ENCODE results near the gene CHRM3.

Gene CHRM3

DNA sequence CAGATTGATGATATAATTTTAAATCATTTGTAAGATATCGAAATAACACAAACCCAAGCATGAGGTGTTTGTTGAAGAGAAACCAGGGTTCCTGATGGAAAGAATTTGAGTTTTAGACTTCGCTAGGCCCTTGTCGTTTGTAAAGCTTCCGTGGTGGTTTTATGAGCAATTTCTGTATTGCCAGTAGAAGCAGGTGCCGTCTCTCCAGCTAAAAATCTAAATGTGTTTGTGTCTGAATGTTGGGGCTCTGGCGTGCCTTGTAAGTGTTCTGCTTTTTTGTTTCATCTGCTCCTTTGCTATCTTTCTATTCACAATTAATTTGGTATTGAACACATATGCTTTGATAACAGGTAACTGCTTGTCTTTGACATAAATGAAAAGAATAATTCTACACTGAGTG, 27.5 kb downstream of the CHRM3 start:
- DNase-seq (ENCODE audit: low spot score) = no peak

DNA sequence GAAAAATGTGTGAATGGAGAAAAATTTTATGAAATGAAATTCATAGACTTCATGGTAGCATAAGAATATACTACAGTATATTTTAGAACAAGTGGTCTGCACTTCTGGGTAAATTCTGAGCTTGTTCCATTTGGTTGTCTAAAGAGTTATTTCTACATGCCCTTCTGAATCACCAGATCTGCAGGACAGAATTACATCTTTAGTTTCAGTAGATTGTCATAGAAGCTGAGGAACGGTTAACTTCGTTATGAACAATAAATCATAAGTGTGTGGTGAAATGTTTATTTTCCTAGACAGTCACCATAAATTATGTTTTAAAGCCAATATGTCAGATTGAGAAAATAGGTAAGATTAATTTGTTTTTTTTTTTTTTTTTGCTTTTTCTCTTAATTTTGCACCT, 30.9 kb downstream of the CHRM3 start:
- no peak for DNase-seq (ENCODE audit: low spot score)

DNA sequence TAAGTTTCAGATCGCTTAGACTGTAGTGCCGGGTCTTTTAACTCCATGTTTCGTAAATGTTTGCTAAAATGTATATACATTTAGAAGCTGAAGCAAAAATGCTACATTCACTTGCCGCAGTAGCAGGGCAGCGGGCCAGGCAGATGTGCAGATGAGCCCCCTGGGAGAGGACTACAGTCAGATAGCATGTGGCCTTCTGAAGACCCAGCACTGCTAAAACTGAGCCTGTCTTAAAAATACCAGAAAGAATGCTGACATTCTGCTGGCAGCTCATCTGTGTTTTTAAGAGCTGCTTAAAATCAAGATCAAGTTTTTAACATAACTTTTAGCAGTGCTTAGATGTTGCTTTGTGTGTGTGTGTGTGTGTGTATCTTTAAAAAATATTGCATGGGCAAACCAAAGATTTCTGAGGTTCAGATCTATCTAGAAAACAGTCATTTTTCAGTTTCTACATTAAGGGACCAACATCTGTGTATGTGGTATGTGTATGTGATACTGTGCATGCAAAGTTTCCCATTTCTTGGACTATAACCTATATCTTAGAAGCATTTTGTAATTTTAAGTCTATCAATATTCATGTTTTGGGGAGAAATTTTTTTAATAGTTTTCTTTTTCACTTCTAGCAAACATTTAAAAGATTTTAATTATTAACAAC, 31.7 kb downstream of the CHRM3 start:
- no peak for DNase-seq (ENCODE audit: low spot score)

DNA sequence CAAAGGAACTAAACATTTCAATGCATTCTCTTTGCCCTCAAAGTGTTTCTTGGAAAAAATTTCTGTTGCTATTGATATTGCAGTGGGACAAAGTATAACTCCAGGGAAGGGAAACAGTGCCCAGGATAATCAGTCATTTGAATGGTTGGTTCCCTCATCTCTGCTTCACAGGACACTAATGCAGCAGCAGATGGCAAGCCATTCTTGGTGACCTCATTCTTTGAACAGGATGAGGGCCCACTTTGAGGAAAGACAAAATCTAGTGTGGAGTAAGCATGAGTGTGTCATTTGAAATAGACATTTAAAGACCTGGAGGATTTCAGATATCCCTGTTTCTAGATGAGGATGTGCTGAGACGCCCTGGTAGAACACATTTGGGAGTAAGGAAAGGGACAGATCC, 32.3 kb downstream of the CHRM3 start:
- DNase-seq (ENCODE audit: low spot score) = no peak

DNA sequence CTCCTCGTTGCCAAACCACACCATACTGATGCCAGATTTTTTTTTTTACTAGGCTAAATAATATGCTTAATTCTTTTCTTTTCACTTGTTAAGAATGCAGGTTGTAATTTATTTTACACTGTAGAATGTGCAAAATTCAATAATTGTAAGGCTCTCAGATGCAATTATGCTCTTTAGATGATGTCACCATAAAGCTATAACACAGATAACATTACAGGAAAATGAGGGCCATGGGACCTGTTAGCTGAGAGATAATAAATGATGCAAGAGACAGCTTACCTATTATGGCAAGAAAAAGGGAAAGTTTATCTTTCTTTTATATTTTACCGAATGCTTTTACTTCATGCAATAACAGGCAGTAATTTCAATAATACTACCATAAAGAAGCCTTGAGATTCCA, 35.4 kb downstream of the CHRM3 start:
- DNase-seq (ENCODE audit: low spot score) = no peak

DNA sequence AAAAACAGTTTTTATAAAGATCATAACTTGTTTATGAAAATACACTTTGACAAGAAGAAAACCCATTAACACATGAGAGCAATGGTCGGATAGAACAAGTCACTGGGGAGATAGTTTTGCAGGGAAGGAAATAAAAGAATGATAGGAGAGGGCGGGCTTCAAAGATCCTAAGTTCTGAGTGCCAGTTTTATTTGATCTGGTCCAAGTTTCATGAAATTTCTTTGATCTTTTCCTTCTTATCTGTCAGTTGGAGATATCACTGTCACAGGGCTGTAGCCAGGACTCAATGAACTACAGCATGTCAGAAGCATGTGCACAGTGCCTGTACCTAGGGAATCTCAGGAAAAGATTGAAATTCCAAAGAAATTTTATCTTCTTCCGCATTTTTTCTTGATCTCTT, 36.5 kb downstream of the CHRM3 start:
- DNase-seq (ENCODE audit: low spot score) = no peak

DNA sequence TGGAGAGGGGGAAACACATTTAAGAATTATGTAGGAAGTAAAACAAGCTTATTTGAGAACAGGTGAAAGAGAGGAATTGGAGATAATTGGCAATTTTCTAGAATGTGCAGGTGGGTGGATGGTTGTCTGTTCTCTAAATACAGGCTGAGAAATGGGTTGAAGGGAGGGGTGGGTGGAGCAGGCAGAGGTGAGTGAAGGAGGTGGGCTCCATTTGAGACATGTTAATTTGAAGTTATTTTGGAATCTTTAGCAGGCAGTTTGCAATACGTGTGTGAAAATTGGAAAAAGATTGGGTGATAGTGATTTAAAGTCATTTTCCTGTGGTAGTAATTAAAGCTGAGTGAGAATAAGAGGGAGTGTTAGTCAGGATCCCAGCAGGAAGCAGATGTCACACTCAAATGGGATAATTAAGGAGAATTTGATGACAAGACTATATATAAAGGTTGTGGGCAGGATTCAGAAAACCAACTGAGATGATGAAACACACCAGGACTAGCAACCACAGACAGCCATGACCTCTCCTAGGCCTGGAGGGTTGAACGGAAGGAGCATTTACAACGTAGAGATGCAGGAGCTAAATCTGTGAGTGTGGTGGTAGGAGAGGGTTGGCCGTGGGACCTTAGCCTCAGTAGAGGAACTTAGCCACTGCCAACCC, 40.6 kb downstream of the CHRM3 start:
- no peak for DNase-seq (ENCODE audit: low spot score)

DNA sequence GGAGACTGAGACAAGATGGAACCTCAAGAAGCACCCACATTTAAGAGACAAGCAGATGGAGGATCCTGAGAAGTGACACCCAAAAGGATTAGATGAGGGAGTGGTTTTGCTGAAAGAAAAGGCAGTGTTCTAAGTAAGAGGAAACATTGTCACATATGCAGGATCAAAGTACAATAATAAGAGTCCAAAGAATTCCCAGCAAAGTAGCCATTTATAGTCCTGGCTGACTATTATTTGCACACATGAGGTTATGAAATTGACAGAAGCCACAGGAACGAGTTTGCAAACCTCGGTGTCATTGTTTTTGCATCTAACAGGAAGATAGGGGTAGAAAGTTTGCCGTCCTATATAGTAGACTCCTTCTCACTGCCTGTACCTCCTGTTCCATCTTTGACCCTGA, 41.3 kb downstream of the CHRM3 start:
- DNase-seq (ENCODE audit: low spot score) = no peak

DNA sequence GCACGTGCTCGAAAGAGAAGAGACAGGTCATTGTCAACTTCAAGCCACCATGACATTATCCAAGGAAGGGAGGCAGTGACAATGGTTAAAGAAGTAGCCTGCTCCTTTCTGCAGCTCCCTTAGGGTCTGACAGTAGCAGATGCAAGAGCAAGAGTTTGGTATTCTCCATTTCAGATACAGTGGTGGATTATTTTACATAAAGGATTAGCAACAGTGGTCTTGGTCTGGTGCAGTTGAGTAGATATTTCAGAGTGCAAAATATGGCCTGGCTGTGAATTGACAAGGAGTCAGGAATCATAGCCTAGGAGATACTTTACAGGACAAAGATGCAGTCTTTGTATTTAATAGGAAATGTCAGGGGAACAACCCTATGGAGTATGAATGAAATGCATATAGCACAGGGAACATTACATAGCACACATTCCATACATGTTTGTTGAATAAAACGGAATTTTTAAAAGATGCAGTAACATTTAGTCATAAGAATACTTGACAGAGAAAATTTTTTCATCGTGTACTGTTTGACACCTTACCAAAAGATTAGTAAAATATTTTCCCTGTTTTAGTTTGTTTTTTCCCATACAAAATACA, 41.8 kb downstream of the CHRM3 start:
- DNase-seq (ENCODE audit: low spot score) = no peak

DNA sequence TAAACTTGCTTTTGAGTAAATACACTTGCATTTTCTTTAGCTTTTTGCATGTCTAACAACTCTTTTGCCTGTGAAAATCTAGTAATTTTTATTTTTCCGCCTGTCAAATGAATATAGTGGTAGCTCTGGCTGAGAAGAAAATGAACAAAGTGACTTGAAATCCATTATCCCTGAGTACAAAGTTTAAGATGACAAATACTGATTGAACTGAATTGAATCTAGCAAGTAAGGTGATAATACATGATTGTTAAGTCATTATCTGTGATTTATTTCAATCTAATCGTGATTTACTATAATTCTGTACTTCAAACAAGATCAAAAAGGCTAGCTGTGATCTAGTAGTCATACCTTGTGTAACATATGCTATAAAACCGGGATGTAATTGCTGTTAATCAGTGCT, 42.8 kb downstream of the CHRM3 start:
- no peak for DNase-seq (ENCODE audit: low spot score)

DNA sequence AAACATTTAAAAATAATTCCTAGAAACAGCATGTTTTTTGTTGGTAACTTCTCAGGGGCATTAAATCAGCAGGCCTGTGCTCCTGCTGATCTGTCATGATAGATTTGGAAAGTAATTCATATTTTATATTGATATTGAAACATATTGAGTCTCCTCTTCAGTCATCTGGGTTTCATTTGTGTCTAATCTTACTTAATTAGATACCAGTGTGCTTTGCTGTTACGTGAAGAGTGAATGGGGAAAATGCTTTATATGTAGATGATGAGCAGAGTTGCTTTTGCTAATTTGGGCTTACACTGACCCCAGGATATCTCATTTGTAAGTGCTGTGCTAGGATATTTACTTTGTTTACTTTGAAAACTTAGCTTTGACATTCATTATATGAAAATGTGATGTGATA, 45.9 kb downstream of the CHRM3 start:
- no peak for DNase-seq (ENCODE audit: low spot score)

DNA sequence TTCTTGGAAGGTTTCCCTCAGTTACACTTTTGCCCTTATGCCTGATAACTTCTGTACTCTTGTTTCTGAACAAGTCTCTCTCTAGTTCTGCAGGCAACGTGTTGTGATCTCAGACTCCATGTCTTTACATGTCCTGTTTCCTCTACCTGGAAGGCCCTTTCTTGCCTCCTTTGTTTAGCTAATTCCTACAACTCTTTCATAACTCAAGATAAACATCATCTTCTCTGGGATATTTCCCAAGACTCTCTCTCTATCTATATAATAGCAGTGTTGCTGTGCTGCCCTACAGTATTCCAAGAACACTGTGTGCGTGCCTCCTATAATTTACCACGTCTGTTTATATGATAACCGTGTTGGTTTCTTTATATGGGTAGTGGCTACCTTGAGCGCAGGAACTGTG, 47.8 kb downstream of the CHRM3 start:
- DNase-seq (ENCODE audit: low spot score) = no peak

All from left forelimb (tissue), 1 donor.